NCI-H526 (cell line): ENCODE results near the gene CCR3.

Source experiments
- DNase-seq, 2 experiments: peaks; one replicate each; lab custom pipeline; 2025; lab: John Stamatoyannopoulos, UW

CCR3 gene

GRCh38 chr3:46298871-46299607 lies 56.8 kb downstream of the CCR3 start:
- DNase-seq, result no peak

GRCh38 chr3:46299608-46300460 lies 57.6 kb downstream of the CCR3 start:
- no peak for DNase-seq

- DNase-seq, result no peak
Observed at GRCh38 chr3:46300461-46300789, 58.2 kb downstream of the CCR3 start.

- DNase-seq, result no peak
Observed at GRCh38 chr3:46301122-46301835, 59.0 kb downstream of the CCR3 start.

GRCh38 chr3:46303240-46303639 lies 61.0 kb downstream of the CCR3 start:
- DNase-seq, result no peak

- no peak for DNase-seq
Observed at GRCh38 chr3:46304739-46305138, 62.5 kb downstream of the CCR3 start.

GRCh38 chr3:46312991-46313390 lies 70.7 kb downstream of the CCR3 start:
- no peak for DNase-seq

- no peak for DNase-seq
Observed at GRCh38 chr3:46314517-46314916, 72.3 kb downstream of the CCR3 start.

GRCh38 chr3:46316206-46316605 lies 73.9 kb downstream of the CCR3 start:
- no peak for DNase-seq
